Mesenchymal stem cell (in vitro differentiated cells and primary cell): Measurements from ENCODE around the gene WWTR1.

Experiments used
- DNase-seq: peaks from one replicate; pipeline ENCODE4 v3.0.0-alpha.2; 2013
- H2AFZ ChIP-seq: one replicate; pipeline ENCODE4 v1.6.1; 2013; ENCODE audit warnings: low read depth, mild to moderate bottlenecking, control low read depth, inconsistent platforms, low read length, moderate library complexity
- H2AK5ac ChIP-seq: 2 replicates; pipeline ENCODE4 v1.6.1; 2013; ENCODE audit warnings: low read length, moderate library complexity, mild to moderate bottlenecking, inconsistent platforms; ENCODE audit not compliant: severe bottlenecking
- H2BK120ac ChIP-seq: one replicate; pipeline ENCODE4 v1.6.1; 2013; ENCODE audit warnings: low read depth, mild to moderate bottlenecking, inconsistent platforms, low read length, moderate library complexity
- H2BK12ac ChIP-seq, 2 experiments: one replicate each; pipeline ENCODE4 v1.6.1; 2013; ENCODE audit warnings: inconsistent platforms in 2 of 2, low read length in 2 of 2, mild to moderate bottlenecking in 2 of 2, moderate library complexity in 2 of 2, control low read depth in 1 of 2
- H2BK15ac ChIP-seq: one replicate; pipeline ENCODE4 v1.6.1; 2013; ENCODE audit warnings: mild to moderate bottlenecking, low read depth, inconsistent platforms; ENCODE audit not compliant: poor library complexity, severe bottlenecking
- H2BK5ac ChIP-seq: 2 replicates; pipeline ENCODE4 v1.6.1; 2013; ENCODE audit warnings: low read depth, mild to moderate bottlenecking, low read length, control low read depth, inconsistent platforms; ENCODE audit not compliant: poor library complexity, severe bottlenecking
- H3K14ac ChIP-seq, 2 experiments: one replicate each; pipeline ENCODE4 v1.6.1; 2013; ENCODE audit warnings: inconsistent platforms in 2 of 2, low read length in 2 of 2, control low read depth in 1 of 2, mild to moderate bottlenecking in 1 of 2, moderate library complexity in 1 of 2
- H3K18ac ChIP-seq, 2 experiments: one replicate each; pipeline ENCODE4 v1.6.1; 2013; ENCODE audit warnings: inconsistent platforms in 2 of 2, low read length in 2 of 2, control low read depth in 1 of 2, low read depth in 1 of 2, mild to moderate bottlenecking in 1 of 2
- H3K23ac ChIP-seq, 2 experiments: one replicate each; pipeline ENCODE4 v1.6.1; 2013; ENCODE audit warnings: inconsistent platforms in 2 of 2, low read length in 2 of 2, mild to moderate bottlenecking in 2 of 2, moderate library complexity in 2 of 2, control low read depth in 1 of 2
- H3K27ac ChIP-seq: 2 replicates; pipeline ENCODE4 v1.5.1; 2013; ENCODE audit warnings: mild to moderate bottlenecking, moderate library complexity, low read length, control low read depth, inconsistent platforms; ENCODE audit not compliant: poor library complexity, severe bottlenecking
- H3K27me3 ChIP-seq, 2 experiments: 2 replicates each; pipeline versions ENCODE4 v1.6.1 to v1.7.0; 2013; ENCODE audit warnings: low read length in 2 of 2, mild to moderate bottlenecking in 2 of 2, moderate library complexity in 2 of 2, control low read depth in 1 of 2, inconsistent platforms in 1 of 2; ENCODE audit not compliant: control insufficient read depth in 1 of 2, insufficient read depth in 1 of 2
- H3K36me3 ChIP-seq, 2 experiments: 2 replicates each; pipeline versions ENCODE4 v1.6.1 to v1.7.0; 2013; ENCODE audit warnings: low read length in 2 of 2, control low read depth in 1 of 2, inconsistent platforms in 1 of 2, low read depth in 1 of 2, mild to moderate bottlenecking in 1 of 2; ENCODE audit not compliant: insufficient read depth in 2 of 2, control insufficient read depth in 1 of 2
- H3K4ac ChIP-seq, 2 experiments: one replicate each; pipeline ENCODE4 v1.6.1; 2013; ENCODE audit warnings: inconsistent platforms in 2 of 2, low read length in 2 of 2, mild to moderate bottlenecking in 2 of 2, moderate library complexity in 2 of 2, control low read depth in 1 of 2, low read depth in 1 of 2
- H3K4me1 ChIP-seq: 2 replicates; pipeline ENCODE4 v1.6.1; 2013; ENCODE audit warnings: low read depth, low read length, control low read depth; ENCODE audit not compliant: control insufficient read depth, insufficient read depth
- H3K4me2 ChIP-seq: 2 replicates; pipeline ENCODE4 v1.6.1; 2013; ENCODE audit warnings: low read length, mild to moderate bottlenecking, inconsistent platforms; ENCODE audit not compliant: poor library complexity, severe bottlenecking
- H3K4me3 ChIP-seq, 2 experiments: 2 replicates each; pipeline versions ENCODE4 v1.5.1 to v1.7.0; 2013; ENCODE audit warnings: low read length in 2 of 2, mild to moderate bottlenecking in 2 of 2, control low read depth in 1 of 2, low read depth in 1 of 2; ENCODE audit not compliant: insufficient read depth in 1 of 2
- H3K79me1 ChIP-seq: replicated peaks from 2 replicates; pipeline ENCODE4 v1.6.1; 2013; ENCODE audit warnings: mild to moderate bottlenecking, control low read depth, low read length, inconsistent platforms; ENCODE audit not compliant: poor library complexity, severe bottlenecking
- H3K9ac ChIP-seq: 2 replicates; pipeline ENCODE4 v1.7.0; 2013; ENCODE audit warnings: mild to moderate bottlenecking, low read length, moderate library complexity
- H3K9me3 ChIP-seq: 2 replicates; pipeline ENCODE4 v1.7.0; 2013; ENCODE audit warnings: mild to moderate bottlenecking, low read length; ENCODE audit not compliant: control insufficient read depth
- H4K8ac ChIP-seq: one replicate; pipeline ENCODE4 v1.6.1; 2013; ENCODE audit warnings: inconsistent platforms, mild to moderate bottlenecking, low read length, moderate library complexity
- H4K91ac ChIP-seq: one replicate; pipeline ENCODE4 v1.6.1; 2013; ENCODE audit warnings: mild to moderate bottlenecking, low read length, inconsistent platforms
- WGBS: methylation state at CpG from one replicate; pipeline ENCODE4 v1.1.7; 2013; ENCODE audit warnings: mixed read lengths; 5-methylcytosine and 5-hydroxymethylcytosine counted together

Gene WWTR1

DNA sequence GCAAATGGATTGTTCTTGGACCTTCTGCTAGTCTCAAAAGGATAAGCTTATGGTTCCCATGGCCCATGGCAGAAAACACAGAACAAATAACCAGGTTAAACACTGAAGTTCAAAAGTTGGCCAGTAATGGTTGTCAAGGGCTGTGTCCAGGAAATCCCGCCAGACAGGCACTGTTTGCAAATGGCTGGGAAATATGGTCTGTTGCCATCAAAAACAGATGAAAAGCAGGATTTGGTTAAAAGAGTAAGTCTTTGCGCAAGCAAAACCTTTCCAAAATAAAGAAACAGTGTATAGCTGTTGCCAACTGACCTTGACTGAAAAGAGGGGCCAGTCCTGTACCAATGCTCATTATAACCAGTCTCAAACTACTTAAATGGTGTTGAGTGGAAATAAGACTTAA is 58.6 kb downstream of the WWTR1 start:
- no peak overlapping the region for H3K14ac ChIP-seq
- no peak overlapping the region for H4K8ac ChIP-seq
- H3K27ac ChIP-seq: no peak overlapping the region
- H3K23ac ChIP-seq: no peak overlapping the region
- H3K4me3 ChIP-seq: no peak overlapping the region
- no peak overlapping the region for H3K4me2 ChIP-seq
- H2AFZ ChIP-seq: no peak overlapping the region
- no peak for DNase-seq
- no peak overlapping the region for H2AK5ac ChIP-seq
- no peak overlapping the region for H3K4ac ChIP-seq
- H2BK120ac ChIP-seq: no peak overlapping the region
- H2BK5ac ChIP-seq: no peak overlapping the region
- peaks cover 0 to 32% of the 10 kb centered on the region in 2 experiments for H3K36me3 ChIP-seq
- H3K18ac ChIP-seq: no peak overlapping the region
- H2BK15ac ChIP-seq: no peak overlapping the region
- H2BK12ac ChIP-seq: peak overlapping the region in 1 of 2 experiments; percentile 75
- H3K4me1 ChIP-seq: peaks cover 13% of the 10 kb centered on the region
- H3K9ac ChIP-seq: no peak overlapping the region
- no peak overlapping the region for H4K91ac ChIP-seq
- H3K9me3 ChIP-seq: no peaks in the 10 kb centered on the region
- H3K27me3 ChIP-seq: no peaks in the 10 kb centered on the region
- 100% methylated on average over 2 of the region's 2 CpGs for WGBS
- H3K79me1 ChIP-seq: peaks cover 5% of the 10 kb centered on the region

GRCh38 chr3:149596134-149596770 is 61.6 kb downstream of the WWTR1 start:
- Histone ChIP-seq H3K79me1 (peaks cover 9% of the 10 kb centered on the region), H3K27ac (peak overlapping the region; percentile 14), H3K4me3 (peak overlapping the region in 1 of 2 experiments; percentile 3), H3K36me3 (peaks cover 0 to 23% of the 10 kb centered on the region in 2 experiments), H3K9me3 (no peaks in the 10 kb centered on the region), H4K8ac (no peak overlapping the region), H3K4me2 (no peak overlapping the region), H2BK120ac (no peak overlapping the region), H2AK5ac (peak overlapping the region; percentile 78), H2AFZ (no peak overlapping the region), H3K23ac (peak overlapping the region in 1 of 2 experiments; percentile 52), H3K4me1 (peaks cover 7% of the 10 kb centered on the region), H2BK15ac (no peak overlapping the region), H3K9ac (no peak overlapping the region), H2BK5ac (no peak overlapping the region), H3K4ac (peak overlapping the region in 1 of 2 experiments; percentile 37), H4K91ac (no peak overlapping the region), H3K27me3 (no peaks in the 10 kb centered on the region), H2BK12ac (peak overlapping the region in 1 of 2 experiments; percentile 49), H3K18ac (peak overlapping the region in 1 of 2 experiments; percentile 84), H3K14ac (no peak overlapping the region)
- WGBS: 97% methylated on average over 6 of the region's 6 CpGs
- no peak for DNase-seq

DNA sequence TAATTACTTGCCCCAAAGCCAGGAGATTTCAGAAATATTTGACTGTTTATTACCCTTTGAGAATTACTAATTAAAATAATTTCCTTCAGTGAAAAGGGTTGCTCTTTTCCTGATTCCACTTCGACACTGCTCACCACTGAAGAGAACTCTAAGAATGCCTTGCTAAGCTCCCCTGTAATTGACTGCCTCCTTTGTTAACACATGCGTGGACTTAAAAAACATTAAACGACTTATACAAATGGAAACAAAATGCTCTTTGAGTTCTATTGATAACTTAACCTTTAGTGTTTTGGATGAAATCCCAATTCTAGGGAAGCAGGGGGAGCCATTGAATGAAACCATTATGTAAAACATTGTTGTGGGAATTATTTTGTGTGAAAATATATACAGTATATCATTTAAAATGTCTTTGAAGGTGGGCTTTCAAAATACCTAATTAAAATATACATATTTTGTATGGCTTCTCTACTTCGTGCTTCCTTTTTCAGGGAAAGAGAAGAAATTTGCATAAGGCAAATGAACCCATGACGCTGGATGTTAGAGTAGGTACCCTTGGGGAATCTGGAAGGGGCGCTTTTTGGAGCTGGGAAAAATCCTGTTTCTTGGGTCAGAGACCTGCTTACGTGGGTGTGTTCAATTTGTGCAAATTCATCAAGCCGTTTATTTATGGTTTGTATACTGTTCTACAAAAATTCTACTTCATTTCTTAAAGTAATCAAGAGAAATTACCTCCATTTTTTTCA is 64.2 kb downstream of the WWTR1 start:
- Histone ChIP-seq H3K4me3 (no peak overlapping the region), H3K79me1 (peaks cover 10% of the 10 kb centered on the region), H3K9ac (no peak overlapping the region), H3K14ac (no peak overlapping the region), H2AK5ac (no peak overlapping the region), H2AFZ (no peak overlapping the region), H4K8ac (no peak overlapping the region), H3K18ac (no peak overlapping the region), H4K91ac (no peak overlapping the region), H2BK15ac (no peak overlapping the region), H3K9me3 (no peaks in the 10 kb centered on the region), H2BK5ac (no peak overlapping the region), H3K4ac (no peak overlapping the region), H3K27me3 (no peaks in the 10 kb centered on the region), H3K4me2 (no peak overlapping the region), H2BK12ac (no peak overlapping the region), H3K27ac (no peak overlapping the region), H3K4me1 (peaks cover 9% of the 10 kb centered on the region), H3K36me3 (peaks cover 0 to 17% of the 10 kb centered on the region in 2 experiments), H2BK120ac (no peak overlapping the region), H3K23ac (no peak overlapping the region)
- 80% methylated on average over 4 of the region's 8 CpGs for WGBS
- no peak for DNase-seq

GRCh38 chr3:149592758-149593240 is 65.0 kb downstream of the WWTR1 start:
- Histone ChIP-seq H3K4ac (no peak overlapping the region), H3K27ac (no peak overlapping the region), H3K4me1 (peaks cover 10% of the 10 kb centered on the region), H3K4me2 (no peak overlapping the region), H2BK120ac (no peak overlapping the region), H4K91ac (no peak overlapping the region), H3K9me3 (no peaks in the 10 kb centered on the region), H3K9ac (no peak overlapping the region), H3K79me1 (peaks cover 11% of the 10 kb centered on the region), H3K18ac (peak overlapping the region in 1 of 2 experiments; percentile 9), H4K8ac (no peak overlapping the region), H3K23ac (no peak overlapping the region), H2BK5ac (no peak overlapping the region), H3K4me3 (no peak overlapping the region), H3K27me3 (no peaks in the 10 kb centered on the region), H2BK12ac (no peak overlapping the region), H2AFZ (no peak overlapping the region), H3K36me3 (peaks cover 0 to 14% of the 10 kb centered on the region in 2 experiments), H3K14ac (no peak overlapping the region), H2BK15ac (no peak overlapping the region), H2AK5ac (no peak overlapping the region)
- DNase-seq: no peak
- 97% methylated on average over 9 of the region's 9 CpGs for WGBS
